Measurements from ENCODE around the gene C2CD2. TPM values are rescaled to one million over a fixed set of nuclear protein-coding genes. Genes with fewer than 3 reads are reported as not detected.

C2CD2 gene
- total RNA-seq, 1 experiment from 2014 or later, result 50.4 TPM

- Histone ChIP-seq H4K20me1 (ENCODE audit: low read length) (no peaks in the 10 kb centered on the region), H3K9me3 (ENCODE audit: low read length) (no peaks in the 10 kb centered on the region), H3K4me1 (ENCODE audit: insufficient read depth, low read length) (no peaks in the 10 kb centered on the region), H3K9ac (ENCODE audit: low read length) (no peak overlapping the region), H3K4me3 (ENCODE audit: low read length) (no peak overlapping the region), H3F3A (ENCODE audit: low read length, unreplicated experiment) (no peaks in the 10 kb centered on the region), H2AFZ (ENCODE audit: low read length) (no peak overlapping the region), H3K79me2 (ENCODE audit: low read length) (no peaks in the 10 kb centered on the region), H3K36me3 (ENCODE audit: low read depth, low read length) (no peaks in the 10 kb centered on the region), H3K9me2 (replicated peaks; ENCODE audit: low read length) (no peaks in the 10 kb centered on the region), H3K4me2 (ENCODE audit: low read length) (no peak overlapping the region), H3K27me3 (ENCODE audit: low read length) (no peaks in the 10 kb centered on the region), H3K27ac (ENCODE audit: low read length) (no peak overlapping the region)
- ATAC-seq (peak; percentile 42), DNase-seq (no peak)
- TF ChIP-seq EZH2 (IDR thresholded peaks at IDR 0.05; ENCODE audit: low read length, unreplicated experiment), result no peak
- peak; percentile 57 for TF ChIP-seq CTCF (conservative IDR thresholded peaks at IDR 0.05; ENCODE audit: low read depth, low read length)
- intact Hi-C loops (cut with micrococcal nuclease), result no loop called here
- POLR2A ChIA-PET (ENCODE audit: unreplicated experiment), result interaction anchor here (0.6 kb wide), 1 partner anchor 156 kb away, joined by 4 read pairs; no protein-coding TSS in a partner anchor
- BruUV-seq (replicated peaks), result no TSS peak
- CTCF ChIA-PET, result interaction anchor here (0.6 kb wide), 1 partner anchor 20 kb away, joined by 3 read pairs; no protein-coding TSS in a partner anchor
Observed at GRCh38 chr21:41973861-41974751, 20.3 kb upstream of the C2CD2 start.

- peak; percentile 43 for DNase-seq
- no peaks in the 10 kb centered on the region for H3F3A ChIP-seq (ENCODE audit: low read length, unreplicated experiment)
- ChIA-PET POLR2A (ENCODE audit: unreplicated experiment) (no interaction called here), CTCF (no interaction called here)
- no peaks in the 10 kb centered on the region for H3K4me1 ChIP-seq (ENCODE audit: insufficient read depth, low read length)
- no peaks in the 10 kb centered on the region for H3K9me2 ChIP-seq (replicated peaks; ENCODE audit: low read length)
- no peak overlapping the region for H3K9ac ChIP-seq (ENCODE audit: low read length)
- TF ChIP-seq EZH2 (IDR thresholded peaks at IDR 0.05; ENCODE audit: low read length, unreplicated experiment) (no peak), CTCF (conservative IDR thresholded peaks at IDR 0.05; ENCODE audit: low read depth, low read length) (no peak), EZH2phosphoT487 (IDR thresholded peaks at IDR 0.05; ENCODE audit: borderline replicate concordance, low read length) (no peak)
- no peak for ATAC-seq
- no peaks in the 10 kb centered on the region for H3K9me3 ChIP-seq (ENCODE audit: low read length)
- no peaks in the 10 kb centered on the region for H3K79me2 ChIP-seq (ENCODE audit: low read length)
- no peak overlapping the region for H2AFZ ChIP-seq (ENCODE audit: low read length)
- no peak overlapping the region for H3K4me3 ChIP-seq (ENCODE audit: low read length)
- H4K20me1 ChIP-seq (ENCODE audit: low read length), result no peaks in the 10 kb centered on the region
- H3K4me2 ChIP-seq (ENCODE audit: low read length), result no peak overlapping the region
- BruUV-seq (replicated peaks), result no TSS peak
- no peak overlapping the region for H3K27ac ChIP-seq (ENCODE audit: low read length)
- intact Hi-C loops (cut with micrococcal nuclease), result no loop called here
- H3K27me3 ChIP-seq (ENCODE audit: low read length), result no peaks in the 10 kb centered on the region
- no peaks in the 10 kb centered on the region for H3K36me3 ChIP-seq (ENCODE audit: low read depth, low read length)
Observed at GRCh38 chr21:41973427-41973831, 19.6 kb upstream of the C2CD2 start.

Measured in PC-3 (cell line).